ENCODE data around the gene TAP1.
"Not testable (repeated sequence)": the region's sequence is repeated elsewhere in the genome, so short reads cannot be mapped to it uniquely, and the experiment has no call there.

Gene TAP1

DNA sequence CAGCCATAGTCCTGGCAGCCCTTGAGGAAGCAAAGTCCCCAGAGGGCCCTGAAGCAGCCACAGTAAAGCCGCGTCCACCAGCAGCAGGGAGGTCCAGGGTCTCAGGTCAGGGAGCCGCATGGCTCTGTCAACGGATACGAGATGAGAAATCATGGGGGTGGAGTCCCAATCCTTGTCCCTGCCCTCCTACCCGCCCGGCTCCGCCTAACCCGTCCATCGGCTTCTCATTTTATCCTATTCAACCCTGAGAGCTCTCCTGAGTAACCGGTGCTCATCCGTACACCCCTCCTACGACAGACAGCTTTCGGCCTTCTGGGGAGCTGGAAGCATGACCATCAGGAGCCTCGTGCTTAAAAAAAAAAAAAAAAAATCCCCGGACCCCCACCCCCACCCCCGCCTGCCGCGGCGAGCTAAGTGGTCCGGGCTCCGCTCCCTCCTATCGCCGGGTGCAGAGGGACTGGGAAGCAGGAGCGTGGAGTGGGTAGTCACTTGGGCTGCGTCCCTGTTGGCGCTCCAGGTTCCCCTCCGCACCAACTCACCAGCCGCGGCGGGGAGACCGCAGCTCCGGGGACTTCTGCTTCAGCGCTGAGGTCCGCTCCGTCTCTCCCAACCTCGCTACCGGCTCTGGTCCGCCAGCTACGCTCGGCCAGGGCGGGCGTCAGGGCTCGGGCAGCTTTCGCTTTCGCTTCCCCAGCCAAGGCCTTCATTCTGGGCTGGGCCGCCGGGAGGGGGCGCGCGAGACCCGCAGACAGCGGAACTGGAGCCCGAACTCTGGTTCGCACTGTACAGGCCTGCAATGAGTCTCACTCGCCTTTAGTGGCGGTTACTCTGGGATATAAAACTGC lies 15.2 kb downstream of the TAP1 start, which contains the start of gene TAP2:
Gene TAP2, minus strand, starts transcription at position 626 of the 845 bp plus-strand sequence. Its CDS starts 506 bp downstream, at position 120.
- peak; percentile 88 for DNase-seq

DNA sequence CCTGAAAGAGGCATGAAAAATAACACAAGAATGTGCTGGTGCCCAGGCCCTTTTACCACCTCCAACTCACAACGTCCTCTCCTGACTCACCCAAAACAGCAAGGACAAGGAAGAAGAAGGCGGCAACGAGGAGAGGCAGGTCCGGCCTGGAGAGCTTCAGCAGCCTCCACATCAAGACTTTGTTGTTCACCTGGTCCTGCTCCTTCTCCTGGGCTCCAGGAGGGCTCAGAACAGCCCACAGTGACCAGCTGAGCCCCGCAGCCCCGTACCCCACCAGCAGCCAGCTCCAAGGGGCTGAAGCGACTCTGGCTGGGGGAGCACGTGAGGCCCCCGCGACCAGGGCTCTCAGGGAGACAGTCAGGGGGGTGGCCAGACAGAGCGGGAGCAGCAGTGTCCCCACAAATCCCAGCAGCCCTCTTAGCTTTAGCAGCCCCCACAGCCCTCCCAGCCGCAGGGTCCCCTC lies 15.8 kb downstream of the TAP1 start:
- DNase-seq = no peak

DNA sequence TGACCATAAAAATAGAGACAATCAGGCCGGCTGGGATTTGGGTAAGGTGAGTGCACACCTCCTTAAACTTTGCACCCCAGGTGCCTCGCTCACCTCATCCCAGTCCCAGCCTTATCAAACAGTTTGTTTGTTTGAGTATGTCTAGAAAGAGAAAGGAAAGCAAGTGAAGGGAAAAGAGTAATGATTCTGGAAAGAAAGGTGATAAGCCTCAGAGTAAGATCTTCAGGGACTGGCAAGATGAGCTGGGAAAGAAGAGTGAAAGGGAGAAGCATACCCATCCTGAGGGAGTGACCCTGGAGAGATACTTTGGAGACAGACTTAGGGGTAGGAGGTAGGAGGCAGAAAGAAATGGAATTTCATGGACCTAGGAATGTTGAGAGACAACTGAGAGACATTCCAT lies 16.6 kb downstream of the TAP1 start:
- DNase-seq = no peak

- no peak for DNase-seq
These were observed 18.2 kb downstream of the TAP1 start for GRCh38 chr6:32835167-32835893.

GRCh38 chr6:32833664-32834063 lies 19.8 kb downstream of the TAP1 start:
- DNase-seq = no peak

GRCh38 chr6:32832535-32832934 lies 21.0 kb downstream of the TAP1 start:
- no peak for DNase-seq

- DNase-seq = no peak
These were observed 22.6 kb downstream of the TAP1 start for GRCh38 chr6:32830936-32831335.

DNA sequence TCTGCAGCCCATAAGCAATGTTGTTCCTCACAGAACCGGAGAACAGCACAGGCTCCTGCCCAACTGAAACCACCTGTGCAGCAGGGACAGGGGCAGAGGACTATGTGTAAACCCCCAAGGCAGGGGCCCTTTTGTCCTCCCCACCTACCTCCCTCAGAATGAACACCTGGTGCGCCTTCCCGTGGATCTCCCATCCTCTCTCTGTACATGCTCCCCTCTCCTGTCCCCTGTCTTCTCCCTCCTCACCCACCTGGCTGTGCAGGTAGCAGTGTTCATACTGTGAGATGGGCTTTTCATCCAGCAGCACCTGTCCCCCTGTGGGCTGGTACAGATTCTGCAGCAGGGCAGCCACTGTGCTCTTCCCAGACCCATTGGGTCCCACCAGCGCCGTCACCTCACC lies 23.5 kb downstream of the TAP1 start:
- no peak for DNase-seq

GRCh38 chr6:32829495-32829894 lies 24.0 kb downstream of the TAP1 start:
- DNase-seq = no peak

DNA sequence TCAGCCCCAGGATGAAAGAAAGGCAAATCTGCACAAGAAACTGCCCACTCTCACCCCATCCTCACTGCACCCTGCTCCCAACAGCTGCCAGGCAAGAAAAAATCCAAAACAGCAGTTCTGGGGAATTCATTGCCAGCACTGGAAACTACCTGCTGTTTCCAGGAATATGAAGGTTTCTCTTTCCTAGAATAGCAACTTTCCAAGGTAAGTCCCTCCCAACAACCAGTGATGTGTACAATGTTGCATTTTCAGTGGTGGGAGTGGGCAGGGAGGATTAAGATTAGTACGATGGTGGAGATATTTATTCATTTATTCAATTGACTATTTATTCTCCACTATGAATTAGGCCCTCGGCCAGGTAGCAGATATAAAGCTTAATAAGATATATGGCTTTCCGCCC lies 26.5 kb downstream of the TAP1 start:
- DNase-seq = no peak

- DNase-seq = no peak
These were observed 27.5 kb downstream of the TAP1 start for GRCh38 chr6:32825966-32826365.

- no peak for DNase-seq
These were observed 33.8 kb downstream of the TAP1 start for GRCh38 chr6:32819729-32820128.

DNA sequence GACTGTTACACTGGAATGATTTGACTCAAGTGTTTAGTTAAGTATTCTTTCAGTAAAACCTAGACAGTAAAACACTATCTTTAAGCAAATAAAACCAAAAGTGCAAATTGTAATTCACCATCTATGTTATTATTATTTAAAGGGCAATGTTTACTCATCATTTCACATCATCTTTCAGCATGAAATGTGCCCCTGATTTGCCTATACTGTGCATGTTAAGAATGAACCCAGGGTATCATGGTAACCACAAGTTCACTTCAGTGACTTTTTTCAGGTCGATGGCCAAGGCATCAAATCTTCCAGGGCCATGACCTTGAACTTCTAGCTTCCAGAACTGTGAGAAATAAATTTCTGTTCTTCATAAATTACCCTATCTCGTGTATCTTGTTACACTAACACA lies 34.6 kb downstream of the TAP1 start:
- no peak for DNase-seq

GRCh38 chr6:32816746-32817204 lies 36.7 kb downstream of the TAP1 start, which contains the start of gene HLA-DOB:
HLA-DOB (minus strand) TSS chr6:32817002; CDS start chr6:32816951, 51 bp downstream.
- no peak for DNase-seq

GRCh38 chr6:32815996-32816395 lies 37.5 kb downstream of the TAP1 start:
- DNase-seq = no peak

GRCh38 chr6:32815115-32815514 lies 38.4 kb downstream of the TAP1 start:
- no peak for DNase-seq

DNA sequence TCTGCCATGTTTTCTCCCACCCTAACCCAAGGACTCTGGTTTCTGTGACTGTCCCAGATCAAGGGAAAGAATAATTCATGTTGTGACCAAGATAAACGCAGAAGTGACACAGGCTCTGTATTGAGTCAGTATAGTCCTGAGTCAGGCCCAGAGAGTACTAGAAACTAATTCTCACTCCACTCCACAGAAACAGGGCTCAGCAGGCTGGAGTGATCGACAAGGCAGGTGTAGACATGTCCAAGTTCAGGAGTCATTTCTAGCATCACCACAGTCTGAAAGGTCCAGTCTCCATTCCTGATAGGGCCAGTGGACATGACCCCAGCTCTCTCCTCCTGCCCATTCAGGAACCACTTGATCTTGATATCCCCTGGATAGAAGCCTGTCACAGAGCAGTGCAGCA lies 39.4 kb downstream of the TAP1 start:
- DNase-seq = no peak

DNA sequence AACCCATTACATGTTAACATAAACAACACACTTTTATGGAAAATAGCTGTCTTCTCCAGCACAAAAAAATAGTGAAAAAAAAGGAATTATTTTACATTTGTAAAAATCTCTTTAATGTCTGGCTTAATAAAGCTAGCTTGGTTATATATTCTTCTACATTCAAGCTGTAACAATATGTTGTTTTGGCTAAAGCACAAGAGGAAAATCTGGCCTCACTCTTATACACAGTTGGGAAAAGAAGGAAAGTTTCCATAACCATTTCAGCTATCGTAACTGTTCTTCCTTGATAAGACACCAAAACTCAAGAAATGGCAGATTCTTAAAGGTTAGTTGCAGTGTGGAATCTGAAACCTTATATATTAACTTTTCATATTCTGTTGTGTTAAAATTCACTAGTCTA lies 44.3 kb downstream of the TAP1 start:
- DNase-seq = no peak

- DNase-seq = no peak
These were observed 46.4 kb downstream of the TAP1 start for GRCh38 chr6:32807020-32807580.

DNA sequence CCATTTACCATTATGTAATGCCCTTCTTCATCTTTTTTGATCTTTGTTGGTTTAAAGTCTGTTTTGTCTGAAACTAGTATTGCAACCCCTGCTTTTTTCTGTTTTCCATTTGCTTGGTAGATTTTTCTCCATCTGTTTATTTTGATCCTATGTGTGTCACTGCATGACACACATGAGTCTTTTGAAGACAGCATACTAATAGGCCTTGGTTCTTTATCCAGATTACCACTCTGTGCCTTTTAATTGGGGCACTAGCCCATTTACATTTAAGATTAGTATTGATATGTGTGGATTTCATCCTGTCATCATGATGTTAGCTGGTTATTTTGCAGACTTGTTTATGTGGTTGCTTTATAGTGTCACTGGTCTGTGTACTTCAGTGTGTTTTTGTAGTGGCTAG lies 48.1 kb downstream of the TAP1 start:
- not testable (repeated sequence) for DNase-seq

DNA sequence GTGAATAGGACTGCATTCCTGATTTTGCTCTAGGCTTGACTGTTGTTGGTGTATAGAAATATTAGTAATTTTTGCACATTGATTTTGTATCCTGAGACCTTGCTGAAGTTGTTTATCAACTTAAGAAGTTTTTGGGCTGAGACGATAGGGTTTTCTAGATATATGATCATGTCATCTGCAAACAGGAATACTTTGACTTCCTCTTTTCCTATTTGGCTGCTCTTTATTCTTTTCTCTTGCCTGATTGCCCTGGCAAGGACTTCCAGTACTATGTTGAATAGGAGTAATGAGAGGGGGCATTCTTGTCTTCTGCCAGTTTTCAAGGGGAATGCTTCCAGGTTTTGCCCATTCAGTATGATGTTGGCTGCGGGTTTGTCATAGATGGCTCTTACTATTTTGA lies 50.1 kb downstream of the TAP1 start:
- no peak for DNase-seq

GRCh38 chr6:32799740-32800139 lies 53.8 kb downstream of the TAP1 start:
- no peak for DNase-seq

DNA sequence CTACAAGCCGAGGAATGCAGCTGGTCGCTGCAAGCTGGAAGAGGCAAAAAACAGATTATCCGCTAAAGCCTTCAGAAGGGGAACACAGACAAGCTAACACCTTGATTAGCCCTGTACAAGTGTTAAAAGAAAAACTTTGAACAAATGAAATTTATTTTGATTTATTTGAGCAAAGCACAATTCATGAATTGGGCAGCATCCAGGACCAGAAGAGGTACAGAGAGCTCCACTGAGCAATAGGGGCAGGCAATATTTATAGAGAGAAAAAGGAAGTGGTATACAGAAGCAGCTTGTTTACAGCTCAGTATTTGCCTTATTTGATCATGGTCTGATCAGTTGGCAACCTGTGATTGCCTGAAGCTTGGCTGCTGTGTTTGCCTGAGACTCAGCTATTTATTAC lies 54.3 kb downstream of the TAP1 start:
- no peak for DNase-seq

All from NCI-H82 (cell line).